HG03571 (cell line): Measurements from ENCODE around the gene MAN1A1.
A peak's percentile ranks its signal among the peaks of the same experiment; 100 is the strongest.

Source experiments
- ATAC-seq: cut with Tn5 transposase; IDR thresholded peaks from one replicate; pipeline ENCODE4 v1.9.1; 2021; ENCODE audit not compliant: unreplicated experiment

MAN1A1 gene

DNA sequence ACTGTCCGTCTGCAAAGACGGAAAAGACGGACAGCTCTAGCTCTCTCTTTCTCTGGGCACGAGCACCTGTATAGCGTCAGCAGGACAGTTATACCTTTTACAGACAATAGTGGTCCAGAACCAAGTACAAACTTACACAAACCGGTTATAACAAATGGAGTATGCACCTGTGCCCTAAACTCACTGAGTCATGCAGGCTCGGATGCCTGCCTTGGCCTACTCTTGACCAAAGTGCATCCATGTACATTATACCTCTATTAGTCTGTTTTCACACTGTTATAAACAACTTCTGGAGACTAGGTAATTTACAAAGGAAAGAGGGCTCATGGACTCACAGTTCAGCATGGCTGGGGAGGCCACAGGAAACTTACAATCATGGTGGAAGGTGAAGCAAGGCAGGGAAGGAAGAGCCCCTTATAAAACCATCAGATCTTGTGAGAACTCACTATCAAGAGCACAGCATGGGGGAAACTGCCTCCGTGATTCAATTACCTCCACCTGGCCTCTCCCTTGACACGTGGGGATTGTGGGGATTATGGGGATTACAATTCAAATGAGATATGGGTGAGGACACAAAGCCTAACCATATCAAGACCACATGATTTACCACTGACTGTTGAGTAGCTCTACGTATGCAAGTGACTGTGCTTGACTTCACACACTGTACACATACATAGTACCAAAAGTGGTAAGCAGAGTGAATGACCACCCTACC, 23.1 kb downstream of the MAN1A1 start:
- ATAC-seq = no peak

DNA sequence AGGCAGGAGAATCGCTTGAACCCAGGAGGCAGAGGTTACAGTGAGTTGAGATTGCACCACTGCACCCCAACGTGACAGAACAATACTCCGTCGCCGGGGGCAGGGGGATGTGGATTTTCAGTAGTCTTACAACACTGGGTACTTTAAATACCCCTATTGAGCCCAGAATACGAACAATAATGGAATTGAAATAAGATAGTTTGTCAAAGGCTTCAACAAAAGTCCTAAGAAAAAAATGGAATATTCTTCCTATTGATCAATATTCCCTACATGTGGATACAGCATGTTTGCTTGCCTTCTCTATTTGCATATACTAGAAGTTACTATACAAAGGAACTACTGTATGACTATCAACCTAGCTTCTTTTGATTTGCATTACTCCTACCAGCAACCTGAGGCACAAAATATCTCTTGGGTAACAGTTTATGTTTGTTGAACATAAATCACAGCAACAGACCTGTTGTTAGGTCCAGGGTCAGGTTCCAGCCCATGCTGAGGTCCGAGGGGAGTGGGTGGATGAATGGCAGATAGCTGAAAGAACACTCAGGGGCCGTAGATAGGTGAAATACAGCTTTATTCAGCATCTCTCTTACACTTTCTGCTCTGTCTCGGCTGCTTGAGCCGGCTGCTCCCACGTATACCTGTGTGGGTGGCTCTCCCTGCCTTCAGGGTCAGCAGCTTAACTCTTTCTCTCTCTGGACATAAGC, 23.8 kb downstream of the MAN1A1 start:
- ATAC-seq = no peak

DNA sequence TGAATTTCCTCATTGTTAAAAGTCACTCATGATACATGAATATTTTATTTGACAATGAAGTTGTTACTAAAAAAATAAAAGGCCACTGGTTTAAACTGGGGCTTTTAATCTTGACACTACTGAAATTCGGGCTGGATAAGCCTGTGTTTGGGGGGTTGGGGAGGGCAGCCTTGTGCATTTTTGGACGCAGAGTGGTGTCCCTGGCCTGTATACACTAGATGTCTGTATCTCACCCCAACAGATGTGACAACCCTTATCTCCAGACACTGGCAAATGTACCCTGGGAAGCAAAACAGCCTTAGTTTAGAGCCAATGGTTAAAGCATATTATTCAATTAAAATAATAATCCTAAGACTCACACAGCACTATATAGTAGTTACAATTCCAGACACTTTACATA, 24.8 kb downstream of the MAN1A1 start:
- ATAC-seq = no peak

DNA sequence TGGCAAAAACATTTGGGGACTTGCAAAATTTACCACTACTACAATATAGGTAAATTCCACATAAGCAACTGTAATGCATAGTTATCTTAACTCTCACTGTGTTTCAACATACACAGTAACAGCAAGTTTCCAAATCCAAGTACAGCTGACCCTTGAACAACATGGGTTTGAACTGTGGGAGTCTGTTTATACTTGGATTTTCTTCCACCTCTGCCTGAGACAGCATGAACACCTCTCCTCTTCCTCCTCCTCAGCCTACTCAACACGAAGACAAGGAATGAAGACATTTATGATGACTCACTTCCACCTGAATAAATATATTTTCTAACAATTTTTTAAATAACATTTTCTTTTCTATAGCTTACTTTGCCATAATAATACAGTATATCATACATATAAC, 25.6 kb downstream of the MAN1A1 start:
- ATAC-seq = no peak

DNA sequence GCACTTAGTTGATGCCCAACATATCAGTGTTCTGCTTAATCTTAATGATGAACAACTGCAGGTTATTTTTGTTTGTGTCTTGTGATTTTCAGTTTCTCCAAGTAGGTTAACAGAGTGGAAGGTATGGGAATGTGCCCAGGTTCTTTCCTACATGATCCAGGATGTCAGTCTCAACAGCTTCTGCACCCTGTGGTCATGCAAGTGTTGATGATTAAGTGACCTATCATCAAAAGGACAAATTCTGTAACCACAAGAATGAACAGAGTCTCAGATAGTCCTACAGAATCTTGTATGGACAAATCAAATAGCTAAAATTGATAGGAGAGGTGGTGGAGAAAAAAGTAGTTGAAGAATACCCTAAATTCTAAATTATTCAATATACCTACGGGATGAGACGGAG, 26.1 kb downstream of the MAN1A1 start:
- no peak for ATAC-seq

DNA sequence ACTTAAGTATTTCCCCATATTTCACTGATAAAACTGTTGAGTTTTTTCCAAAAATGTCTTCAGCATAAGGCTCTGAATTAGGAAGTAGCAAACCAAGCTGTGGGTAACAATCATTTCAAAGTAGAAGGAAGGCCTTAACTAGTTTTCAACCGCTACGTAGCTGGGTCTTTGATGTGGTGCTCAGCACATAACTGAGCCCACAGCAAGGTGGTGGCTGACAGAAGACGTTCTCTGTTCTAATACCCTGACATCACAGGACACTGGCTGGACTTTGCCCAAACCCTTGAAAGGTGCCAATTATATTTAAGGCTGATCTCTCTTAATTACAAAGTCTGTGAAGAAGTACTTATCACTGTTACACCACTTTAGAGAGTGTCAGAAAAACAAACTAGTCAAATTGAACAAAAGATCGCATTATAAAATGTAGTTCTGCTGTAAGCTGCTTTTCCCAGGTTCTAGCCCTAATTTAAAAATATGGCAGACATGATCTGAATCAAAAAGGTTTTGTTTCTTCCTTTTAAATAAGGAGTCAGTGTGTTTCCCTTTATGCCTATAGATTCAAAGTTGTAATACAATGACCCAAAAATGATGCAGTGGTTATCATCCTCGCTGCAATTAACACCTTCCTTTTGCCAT, 26.7 kb downstream of the MAN1A1 start:
- no peak for ATAC-seq

DNA sequence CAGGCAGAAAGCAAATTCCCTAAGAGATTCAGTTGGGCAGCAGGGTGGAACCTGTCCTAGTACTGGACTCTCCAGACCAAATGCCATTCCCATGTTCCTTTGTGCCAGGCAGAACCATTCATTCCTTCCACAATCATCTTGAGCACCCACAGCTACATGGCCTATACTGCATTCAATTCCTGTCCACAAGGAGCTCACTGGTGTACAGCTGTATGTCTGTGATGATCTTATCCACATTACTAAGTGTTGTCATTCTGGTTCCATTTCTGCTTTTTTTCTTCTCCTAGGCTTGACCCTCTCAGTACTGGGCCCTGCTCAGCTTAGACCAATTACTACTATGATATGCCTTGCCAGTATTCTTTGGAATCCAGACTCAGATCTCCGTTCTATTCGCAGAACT, 27.5 kb downstream of the MAN1A1 start:
- ATAC-seq = no peak

DNA sequence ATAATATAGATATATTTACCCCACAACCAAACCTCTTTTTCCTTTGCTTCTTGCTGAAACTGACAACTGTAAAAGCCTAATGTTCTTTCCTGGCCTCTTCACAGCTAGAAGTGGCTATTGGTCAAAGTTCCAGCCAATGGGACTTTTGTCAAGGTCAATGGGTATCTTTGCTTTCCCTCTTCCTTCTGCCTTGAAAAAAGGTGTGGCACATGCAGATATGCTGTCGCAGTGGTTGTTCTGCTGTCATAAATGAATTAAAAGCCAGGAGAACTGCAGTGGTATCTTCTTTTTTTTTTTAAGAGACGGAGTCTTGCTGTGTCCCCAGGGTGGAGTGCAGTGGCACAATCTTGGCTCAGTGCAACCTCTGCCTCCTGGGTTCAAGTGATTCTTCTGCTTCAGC, 29.9 kb downstream of the MAN1A1 start:
- no peak for ATAC-seq

DNA sequence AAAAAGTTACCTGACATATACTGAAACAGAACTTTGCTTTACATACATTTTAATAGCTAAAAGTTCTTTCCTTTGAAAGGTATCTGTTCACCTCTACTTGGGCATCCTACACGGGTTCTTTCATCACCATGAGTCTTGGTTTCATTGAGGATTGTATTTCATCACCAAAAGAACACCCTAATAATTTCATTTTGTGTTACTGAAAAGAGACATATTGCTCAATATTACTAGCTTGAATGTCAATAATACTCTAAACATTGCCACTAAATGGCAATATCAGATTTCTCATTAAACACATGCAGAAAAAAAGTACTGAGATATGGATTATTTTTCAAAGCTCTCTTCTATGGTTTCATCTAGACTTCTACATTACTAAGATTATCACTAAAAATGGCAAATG, 30.8 kb downstream of the MAN1A1 start:
- no peak for ATAC-seq

DNA sequence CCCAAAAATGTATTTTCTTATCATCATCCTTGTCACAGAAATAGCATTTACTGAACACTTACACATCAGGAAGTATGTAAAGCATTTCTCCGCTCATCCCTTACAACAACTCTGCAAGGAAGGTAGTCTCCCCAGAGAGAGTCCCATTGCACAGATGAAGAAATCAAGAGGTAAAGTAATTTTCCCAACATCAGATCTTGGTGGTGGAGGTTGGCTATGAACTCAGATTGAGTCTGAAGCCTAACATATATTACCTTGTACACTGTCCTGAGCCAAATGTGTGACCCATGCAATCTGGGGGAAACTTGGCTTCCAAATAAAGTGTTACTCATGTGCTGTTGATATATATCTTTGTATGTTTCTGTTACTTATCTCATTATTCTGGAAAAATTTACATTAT, 31.4 kb downstream of the MAN1A1 start:
- no peak for ATAC-seq

DNA sequence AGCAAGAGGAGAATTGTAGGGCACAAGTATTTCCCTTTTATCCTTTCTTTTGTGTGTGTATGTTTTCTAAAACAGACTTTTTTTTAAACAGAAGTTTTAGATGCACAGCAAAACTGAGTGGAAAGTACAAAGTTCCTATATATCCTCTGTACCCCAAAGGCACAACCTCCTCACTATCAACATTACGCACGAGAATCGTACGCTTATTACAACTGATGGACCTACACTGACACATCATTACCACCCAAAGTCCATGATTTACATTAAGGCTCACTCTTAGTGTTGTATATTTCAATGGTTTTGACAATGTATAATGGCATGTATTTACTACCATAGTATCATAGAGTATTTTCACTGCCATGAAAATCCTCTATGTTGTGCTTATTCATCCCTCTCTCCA, 32.6 kb downstream of the MAN1A1 start:
- ATAC-seq = no peak

DNA sequence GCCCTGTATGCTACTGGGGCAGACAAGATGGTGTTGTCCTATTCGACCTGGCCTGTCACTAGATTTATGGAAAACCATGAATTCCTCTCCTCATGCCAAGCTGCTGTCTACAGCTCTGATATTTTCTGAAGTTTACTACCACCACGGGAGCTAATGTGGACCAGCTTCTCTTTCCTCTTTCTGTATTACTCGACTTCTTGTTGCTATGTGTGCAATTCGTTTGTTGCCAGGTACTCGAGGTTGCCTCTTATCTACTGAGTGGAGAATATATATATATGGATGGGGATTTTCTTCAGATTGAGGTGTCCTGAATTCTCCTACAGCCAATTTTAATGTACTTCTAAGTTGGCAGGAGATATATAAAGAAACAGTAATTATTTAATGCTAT, 34.7 kb downstream of the MAN1A1 start:
- peak; percentile 49 for ATAC-seq

DNA sequence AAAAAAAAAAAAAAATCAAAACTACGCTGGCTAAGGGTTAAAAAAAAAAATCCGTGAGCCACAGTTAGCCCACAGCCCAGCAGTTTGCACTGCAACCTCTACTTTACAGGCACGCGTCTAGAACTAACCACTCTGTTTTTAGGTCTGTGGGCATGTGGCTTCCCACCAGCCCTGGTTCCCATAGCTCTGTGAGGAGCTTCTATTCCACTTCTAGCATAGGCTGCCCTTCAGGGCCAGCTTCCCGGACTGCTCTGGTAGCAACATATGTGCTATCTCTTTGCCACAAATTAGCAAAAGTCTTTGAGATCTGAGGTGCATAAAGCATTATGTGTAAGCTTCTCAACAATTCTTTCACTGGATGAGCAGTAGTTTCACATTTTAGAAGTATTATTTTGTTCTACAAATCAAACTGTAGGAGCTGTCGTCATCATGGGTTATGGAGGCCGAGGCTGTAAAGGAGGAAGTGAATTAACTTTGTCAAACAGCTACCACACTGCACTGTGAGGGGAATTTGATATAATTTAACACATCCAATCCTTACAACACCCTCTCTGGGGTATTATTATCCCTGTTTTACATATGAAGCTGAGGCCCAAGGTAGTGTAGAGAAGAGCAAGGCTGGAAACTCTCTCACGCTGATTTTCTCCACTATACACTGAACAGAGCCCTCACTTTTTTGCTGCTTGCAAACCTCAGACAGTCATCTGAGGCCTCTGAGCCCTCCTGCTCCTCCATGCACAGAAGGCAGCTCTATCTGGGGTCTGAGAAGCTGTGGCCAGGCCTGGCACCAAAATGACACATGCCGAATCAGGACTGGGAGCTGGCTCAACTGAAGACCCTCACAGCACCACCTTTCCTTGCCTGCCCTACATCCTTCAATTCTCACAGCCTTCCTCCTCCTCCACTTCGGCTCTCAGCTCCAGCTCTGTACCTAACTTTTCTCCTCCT, 35.4 kb downstream of the MAN1A1 start:
- peak; percentile 60 for ATAC-seq

DNA sequence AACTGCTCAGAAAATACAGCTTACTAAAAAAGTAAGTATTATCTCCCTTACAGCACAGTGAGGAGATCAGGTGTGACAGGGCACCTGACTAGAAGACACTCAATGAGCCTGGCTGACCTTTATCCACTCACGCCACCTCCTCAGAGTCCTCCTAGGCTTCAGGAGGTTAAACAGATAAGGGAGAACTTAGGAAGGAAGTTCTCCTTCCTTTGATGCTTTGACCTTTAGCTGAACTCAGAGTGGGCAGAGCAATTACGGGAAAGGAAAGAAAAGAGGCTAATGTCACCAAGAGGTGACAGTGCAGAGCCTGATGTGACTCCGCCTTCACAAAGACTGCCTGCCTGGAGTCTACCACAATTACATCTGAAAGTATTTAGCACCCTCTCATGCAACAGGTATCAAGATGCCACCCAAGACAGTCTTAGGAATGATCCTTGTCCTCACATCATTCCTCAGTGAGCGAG, 36.7 kb downstream of the MAN1A1 start:
- peak; percentile 31 for ATAC-seq

DNA sequence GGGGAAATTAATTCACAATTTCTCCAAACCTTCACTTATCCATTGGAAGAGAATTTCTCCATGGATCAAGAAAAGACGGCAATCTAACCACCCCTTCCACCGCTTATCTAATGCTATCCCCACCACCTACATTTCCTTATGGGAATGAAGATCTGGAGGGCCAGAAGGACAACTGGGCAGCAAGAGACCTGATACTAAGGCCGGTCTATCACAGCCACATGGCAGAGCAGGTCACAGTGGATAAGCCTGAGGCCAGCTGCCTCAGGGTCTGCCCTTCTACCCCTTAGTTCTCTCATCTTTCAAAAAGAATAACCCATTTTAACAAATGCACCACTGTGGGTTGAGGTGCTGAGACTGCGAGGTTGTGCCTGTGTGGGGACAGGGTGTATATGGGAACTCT, 37.1 kb downstream of the MAN1A1 start:
- ATAC-seq = no peak

DNA sequence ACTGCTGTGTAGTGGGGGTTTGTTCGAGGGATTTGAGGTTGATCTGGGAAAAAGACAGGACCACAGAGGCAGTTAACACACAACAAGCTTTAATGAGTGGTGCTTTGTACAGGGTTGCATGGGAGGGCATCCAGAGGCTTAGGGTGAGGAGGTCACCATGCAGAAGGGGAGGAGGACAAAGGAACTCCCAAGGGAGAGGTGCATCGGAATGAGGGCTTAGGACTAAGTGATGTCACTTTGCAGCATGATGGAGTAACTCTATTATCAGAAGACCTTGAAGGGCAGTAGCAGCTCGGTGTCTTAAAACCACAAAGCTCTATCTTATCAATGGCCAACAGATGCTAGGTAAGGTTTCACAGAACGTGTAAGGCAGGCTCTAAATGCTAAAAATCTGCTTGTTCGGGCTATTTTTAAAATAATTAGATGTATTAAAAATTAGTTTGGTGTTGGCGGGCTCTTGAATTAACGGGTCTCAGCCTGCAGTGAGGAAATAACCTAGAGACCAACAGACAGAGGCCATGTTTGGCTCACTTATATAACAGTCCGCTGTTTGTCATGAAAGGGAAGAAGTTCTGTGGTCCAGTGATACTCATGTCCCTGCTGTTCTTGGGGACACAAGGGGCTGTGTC, 37.9 kb downstream of the MAN1A1 start:
- ATAC-seq = no peak

DNA sequence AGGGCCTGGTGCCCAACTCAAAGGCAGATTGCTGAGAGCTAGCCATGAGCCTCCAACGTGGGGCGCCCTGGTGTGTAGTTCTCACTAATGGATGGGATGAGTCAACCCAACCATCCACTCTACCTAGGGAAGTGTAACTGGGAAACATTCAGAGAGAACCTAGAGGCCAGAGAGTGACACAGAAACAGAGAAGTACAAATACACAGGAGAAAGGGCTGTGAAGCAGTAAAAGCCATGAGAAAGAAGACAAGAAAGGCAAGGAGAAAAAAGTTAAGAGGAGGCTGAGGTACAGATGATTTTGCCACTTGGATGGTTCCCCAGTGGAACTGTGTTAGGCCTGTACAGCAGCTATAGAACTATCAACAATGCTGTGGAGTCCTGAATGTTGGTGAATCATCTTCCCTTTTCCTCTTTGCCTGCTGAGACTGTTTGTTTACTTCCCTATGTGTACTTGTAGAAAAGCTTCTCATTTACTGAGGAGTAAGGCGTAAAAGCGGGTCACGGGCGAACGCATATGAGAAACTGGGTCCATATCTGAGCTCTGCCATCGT, 39.0 kb downstream of the MAN1A1 start:
- ATAC-seq = no peak

DNA sequence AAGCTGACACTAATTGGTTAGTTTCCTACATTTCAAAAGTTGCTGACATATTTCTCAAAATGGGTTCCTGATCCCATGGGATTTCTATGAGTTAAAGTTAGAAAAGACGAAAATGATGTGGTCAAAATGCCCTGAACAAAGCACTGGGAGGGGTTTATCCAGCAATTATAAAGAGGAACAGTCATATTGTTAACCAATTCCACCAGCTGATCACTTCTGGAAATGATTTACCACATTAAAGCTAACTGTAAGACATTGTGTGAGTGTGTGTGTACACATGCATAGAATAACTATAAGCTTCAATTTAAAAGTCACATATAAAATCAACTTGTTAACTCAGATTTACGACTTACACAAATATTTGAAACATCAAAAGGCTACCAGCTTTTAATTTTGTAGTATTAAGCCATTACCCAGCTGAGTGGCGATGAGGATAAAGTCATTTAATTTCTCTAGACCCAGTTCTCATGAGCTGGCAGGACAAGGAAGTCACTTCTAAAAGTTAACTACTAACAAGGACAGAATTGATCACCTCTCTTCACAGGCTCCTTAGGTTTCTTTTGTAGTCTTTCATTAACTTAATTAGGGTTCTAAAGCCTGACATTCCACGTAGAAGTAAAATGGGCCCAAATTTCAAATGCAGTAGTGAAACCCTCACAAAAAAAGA, 40.4 kb downstream of the MAN1A1 start:
- ATAC-seq = no peak

DNA sequence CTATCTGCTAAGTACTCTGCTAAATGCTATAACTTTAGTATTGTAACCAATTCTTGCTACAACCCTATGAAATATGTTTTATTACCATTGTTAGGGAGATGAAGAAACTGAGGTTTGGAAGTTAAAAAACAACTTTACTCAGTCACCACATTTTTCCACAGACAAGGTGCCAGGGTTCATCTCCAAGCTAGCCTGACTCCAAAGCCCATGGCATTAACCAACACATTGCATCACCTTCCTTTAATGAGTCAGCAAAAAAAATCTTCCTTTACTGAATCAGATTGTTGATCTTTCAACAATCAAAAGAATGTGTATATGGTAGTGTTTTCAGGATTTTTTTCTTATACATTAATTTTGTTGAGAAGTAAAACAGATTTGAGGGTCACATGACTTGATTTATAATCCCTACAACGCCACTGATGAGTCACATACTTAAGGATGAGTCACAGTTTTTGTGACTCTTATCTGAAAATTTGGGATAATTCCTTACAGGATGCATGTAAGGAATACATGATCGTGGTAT, 41.5 kb downstream of the MAN1A1 start:
- ATAC-seq = no peak

DNA sequence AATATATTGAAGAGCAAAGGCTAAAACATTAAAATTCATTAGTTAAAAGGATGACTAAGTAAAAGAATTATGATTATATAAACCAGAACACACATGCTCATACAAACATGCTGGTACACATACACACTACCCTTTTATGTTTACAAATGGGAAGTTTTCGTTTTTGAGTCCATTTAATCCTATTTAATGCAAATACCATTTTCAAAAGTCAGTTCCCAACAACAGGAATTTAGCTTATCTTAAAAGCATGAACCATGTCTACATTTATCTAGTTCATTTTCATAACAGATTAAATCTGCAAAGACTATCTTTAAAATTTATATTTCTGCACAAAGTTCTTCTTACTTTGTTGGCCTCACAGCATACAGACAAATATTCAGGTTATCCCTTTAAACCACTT, 42.5 kb downstream of the MAN1A1 start:
- no peak for ATAC-seq
